H9 (cell line): ENCODE data around the gene C1S. TPM values are rescaled to one million over a fixed set of nuclear protein-coding genes. Genes with fewer than 3 reads are reported as not detected.

Source experiments
- DNase-seq: peaks from one replicate; pipeline ENCODE4 v3.0.0-alpha.2; 2017
- H2AFZ ChIP-seq: one replicate; pipeline ENCODE4 v1.6.1; 2013; ENCODE audit warnings: mild to moderate bottlenecking, low read length, control low read depth, moderate library complexity
- H2AK5ac ChIP-seq: 2 replicates; pipeline ENCODE4 v1.6.1; 2013; ENCODE audit warnings: low read length, control low read depth, mixed read lengths; ENCODE audit not compliant: insufficient read length
- H2BK120ac ChIP-seq: one replicate; pipeline ENCODE4 v1.6.1; 2013; ENCODE audit warnings: low read depth, mild to moderate bottlenecking, low read length, control low read depth, inconsistent platforms; ENCODE audit not compliant: poor library complexity, severe bottlenecking
- H2BK12ac ChIP-seq: 2 replicates; pipeline ENCODE4 v1.6.1; 2013; ENCODE audit warnings: low read length, control low read depth, mixed read lengths, low read depth; ENCODE audit not compliant: insufficient read length
- H2BK15ac ChIP-seq: 2 replicates; pipeline ENCODE4 v1.6.1; 2013; ENCODE audit warnings: low read depth, low read length, control low read depth
- H2BK20ac ChIP-seq: one replicate; pipeline ENCODE4 v1.6.1; 2013; ENCODE audit warnings: low read depth, mild to moderate bottlenecking, low read length, control low read depth, inconsistent platforms; ENCODE audit not compliant: poor library complexity, severe bottlenecking
- H2BK5ac ChIP-seq: 2 replicates; pipeline ENCODE4 v1.6.1; 2013; ENCODE audit warnings: low read length, control low read depth, mixed read lengths; ENCODE audit not compliant: insufficient read length
- H3K14ac ChIP-seq: 2 replicates; pipeline ENCODE4 v1.6.1; 2013; ENCODE audit warnings: low read length, control low read depth; ENCODE audit not compliant: insufficient read depth
- H3K18ac ChIP-seq: 2 replicates; pipeline ENCODE4 v1.6.1; 2013; ENCODE audit warnings: low read depth, mild to moderate bottlenecking, mixed read lengths, low read length, control low read depth; ENCODE audit not compliant: insufficient read length
- H3K23ac ChIP-seq: 2 replicates; pipeline ENCODE4 v1.6.1; 2013; ENCODE audit warnings: low read length, control low read depth, mixed read lengths, low read depth; ENCODE audit not compliant: insufficient read length
- H3K23me2 ChIP-seq: 2 replicates; pipeline ENCODE4 v1.6.1; 2013; ENCODE audit warnings: low read depth, mild to moderate bottlenecking, mixed read lengths, low read length, control low read depth; ENCODE audit not compliant: insufficient read length, poor library complexity, severe bottlenecking
- H3K27ac ChIP-seq: 2 replicates; pipeline ENCODE4 v1.5.1; 2013; ENCODE audit warnings: low read length, control low read depth, mixed read lengths, low read depth; ENCODE audit not compliant: insufficient read length
- H3K27me3 ChIP-seq: 2 replicates; pipeline ENCODE4 v1.6.1; 2013; ENCODE audit warnings: low read length, control low read depth, inconsistent platforms; ENCODE audit not compliant: insufficient read depth
- H3K4ac ChIP-seq: 2 replicates; pipeline ENCODE4 v1.6.1; 2013; ENCODE audit warnings: low read depth, mild to moderate bottlenecking, control low read depth, inconsistent platforms, low read length, moderate library complexity
- H3K4me1 ChIP-seq: 2 replicates; pipeline ENCODE4 v1.6.1; 2013; ENCODE audit warnings: low read length, control low read depth, inconsistent platforms; ENCODE audit not compliant: insufficient read depth
- H3K4me2 ChIP-seq: 2 replicates; pipeline ENCODE4 v1.6.1; 2013; ENCODE audit warnings: low read length, control low read depth, mixed read lengths; ENCODE audit not compliant: insufficient read length, insufficient read depth
- H3K56ac ChIP-seq: 2 replicates; pipeline ENCODE4 v1.6.1; 2013; ENCODE audit warnings: low read depth, mild to moderate bottlenecking, mixed read lengths, low read length, control low read depth; ENCODE audit not compliant: insufficient read length
- H3K79me1 ChIP-seq: 2 replicates; pipeline ENCODE4 v1.6.1; 2013; ENCODE audit warnings: low read depth, mild to moderate bottlenecking, moderate library complexity, low read length, control low read depth, inconsistent platforms; ENCODE audit not compliant: insufficient read depth, poor library complexity, severe bottlenecking
- H3K79me2 ChIP-seq: 2 replicates; pipeline ENCODE4 v1.6.1; 2013; ENCODE audit warnings: low read length, control low read depth, inconsistent platforms; ENCODE audit not compliant: insufficient read depth
- H3K9ac ChIP-seq: 2 replicates; pipeline ENCODE4 v1.6.1; 2013; ENCODE audit warnings: low read length, control low read depth, mixed read lengths; ENCODE audit not compliant: insufficient read length; ENCODE audit errors: extremely low read depth
- H3K9me3 ChIP-seq: one replicate; pipeline ENCODE4 v1.6.1; 2013; ENCODE audit warnings: low read depth, low read length, inconsistent platforms; ENCODE audit not compliant: control insufficient read depth
- H3T11ph ChIP-seq: one replicate; pipeline ENCODE4 v1.6.1; 2013; ENCODE audit warnings: mild to moderate bottlenecking, low read length, control low read depth, inconsistent platforms
- H4K20me1 ChIP-seq: one replicate; pipeline ENCODE4 v1.6.1; 2013; ENCODE audit not compliant: control insufficient read depth, insufficient read length, insufficient read depth
- H4K5ac ChIP-seq: 2 replicates; pipeline ENCODE4 v1.6.1; 2013; ENCODE audit warnings: low read depth, mild to moderate bottlenecking, mixed read lengths, low read length, control low read depth; ENCODE audit not compliant: insufficient read length
- H4K8ac ChIP-seq: replicated peaks from 2 replicates; pipeline ENCODE4 v1.6.1; 2013; ENCODE audit warnings: low read length, control low read depth, mixed read lengths, low read depth; ENCODE audit not compliant: insufficient read length
- H4K91ac ChIP-seq: 2 replicates; pipeline ENCODE4 v1.6.1; 2013; ENCODE audit warnings: low read depth, mild to moderate bottlenecking, moderate library complexity, mixed read lengths, low read length, control low read depth; ENCODE audit not compliant: insufficient read length
- H3K27ac Mint-ChIP-seq, 3 experiments: 2 replicates in 2 of 3; 3 replicates in 1 of 3; pipeline ENCODE4 v1.8.0; 2020 to 2021; ENCODE audit warnings: mixed read lengths in 3 of 3, mild to moderate bottlenecking in 1 of 3, moderate library complexity in 1 of 3
- H3K27me3 Mint-ChIP-seq: 2 replicates; pipeline ENCODE4 v1.8.0; 2021; ENCODE audit warnings: low read depth, mild to moderate bottlenecking, moderate library complexity, mixed read lengths
- H3K36me3 Mint-ChIP-seq, 3 experiments: 2 replicates in 2 of 3; 3 replicates in 1 of 3; pipeline ENCODE4 v1.8.0; 2020 to 2021; ENCODE audit warnings: low read depth in 3 of 3, mixed read lengths in 3 of 3; ENCODE audit not compliant: insufficient read depth in 1 of 3
- H3K4me1 Mint-ChIP-seq, 2 experiments: 2 replicates each; pipeline ENCODE4 v1.8.0; 2020; ENCODE audit warnings: mixed read lengths in 2 of 2
- H3K4me3 Mint-ChIP-seq, 2 experiments: 2 replicates in 1 of 2; 3 replicates in 1 of 2; pipeline ENCODE4 v1.8.0; 2020 to 2021; ENCODE audit warnings: mild to moderate bottlenecking in 2 of 2, mixed read lengths in 2 of 2, moderate library complexity in 1 of 2
- H3K9me3 Mint-ChIP-seq, 2 experiments: 2 replicates in 1 of 2; 3 replicates in 1 of 2; pipeline ENCODE4 v1.8.0; 2020; ENCODE audit warnings: mild to moderate bottlenecking in 2 of 2, mixed read lengths in 2 of 2, moderate library complexity in 1 of 2
- CTCF ChIP-seq: fragments of 200-600 bp; sonication (generic); conservative IDR thresholded peaks from 3 replicates; pipeline ENCODE4 v1.8.0; 2021; ENCODE audit warnings: antibody characterized with exemption, mild to moderate bottlenecking
- WGBS: extraction: QIAGEN DNeasy Blood & Tissue Kit; methylation state at CpG from one replicate; pipeline ENCODE4 v1.1.7; 2013; ENCODE audit warnings: missing lambda C conversion rate, low lambda C conversion rate, mixed read lengths; ENCODE audit not compliant: insufficient read length; ENCODE audit errors: extremely low coverage; 5-methylcytosine and 5-hydroxymethylcytosine counted together
- total RNA-seq: library from RNA; stranded (reverse); gene quantifications from 2 replicates; pipeline ENCODE4 v1.2.1, GENCODE V29; 2021

The C1S gene
- total RNA-seq, 1 experiment from 2014 or later, result 4.2 TPM

- no peak for TF ChIP-seq CTCF
Observed at GRCh38 chr12:7101047-7101693, 40.7 kb downstream of the C1S start.

More at GRCh38 chr12:7101047-7101693, 40.7 kb downstream of the C1S start:
- H4K5ac ChIP-seq, result no peak overlapping the region
- no peaks in the 10 kb centered on the region for H3K9me3 ChIP-seq
- Mint-ChIP-seq H3K27me3 (no peaks in the 10 kb centered on the region), H3K27ac (no peak overlapping the region), H3K9me3 (peaks cover under 1 to 7% of the 10 kb centered on the region in 2 experiments; a peak in 4 of 5 replicates), H3K4me1 (peaks cover 3 to 4% of the 10 kb centered on the region in 2 experiments), H3K4me3 (no peak overlapping the region), H3K36me3 (peaks cover 15 to 39% (median 25%) of the 10 kb centered on the region in 3 experiments)
- WGBS, result no CpG with 5 or more reads among the region's 4 CpGs
- DNase-seq, result no peak
- no peak overlapping the region for H3K27ac ChIP-seq
- H3K79me1 ChIP-seq, result no peaks in the 10 kb centered on the region
- H2BK12ac ChIP-seq, result no peak overlapping the region
- H3K23me2 ChIP-seq, result no peaks in the 10 kb centered on the region
- H3K18ac ChIP-seq, result no peak overlapping the region
- no peak overlapping the region for H2AFZ ChIP-seq
- no peak overlapping the region for H3K9ac ChIP-seq
- no peak overlapping the region for H3K4me2 ChIP-seq
- no peak overlapping the region for H3K4ac ChIP-seq
- H2BK15ac ChIP-seq, result no peak overlapping the region
- no peak overlapping the region for H4K8ac ChIP-seq
- no peak overlapping the region for H2AK5ac ChIP-seq
- H3K56ac ChIP-seq, result no peak overlapping the region
- no peak overlapping the region for H3T11ph ChIP-seq
- no peaks in the 10 kb centered on the region for H3K4me1 ChIP-seq
- H3K23ac ChIP-seq, result no peak overlapping the region
- no peak overlapping the region for H2BK5ac ChIP-seq
- no peaks in the 10 kb centered on the region for H3K27me3 ChIP-seq
- no peak overlapping the region for H4K91ac ChIP-seq
- no peak overlapping the region for H2BK120ac ChIP-seq
- no peaks in the 10 kb centered on the region for H4K20me1 ChIP-seq
- H3K14ac ChIP-seq, result no peak overlapping the region
- no peaks in the 10 kb centered on the region for H3K79me2 ChIP-seq
- no peak overlapping the region for H2BK20ac ChIP-seq
